Measurements from ENCODE around the gene SSNA1.

Gene SSNA1

GRCh38 chr9:137143459-137143858, 45.0 kb upstream of the SSNA1 start:
- H3K27me3 ChIP-seq (ENCODE audit: insufficient read depth, low read length, poor library complexity): no peaks in the 10 kb centered on the region
- no peak for ATAC-seq (ENCODE audit: insufficient read depth, low read depth)

GRCh38 chr9:137145731-137146526, 42.5 kb upstream of the SSNA1 start:
- H3K9me3 ChIP-seq (ENCODE audit: insufficient read depth, low read length, severe bottlenecking): no peaks in the 10 kb centered on the region
- no peaks in the 10 kb centered on the region for H3K79me2 ChIP-seq (ENCODE audit: insufficient read depth, low read length)
- TF ChIP-seq CTCF (IDR thresholded peaks at IDR 0.05; ENCODE audit: borderline replicate concordance, extremely low read depth, low read length, poor library complexity, severe bottlenecking) (no peak), EZH2 (IDR thresholded peaks at IDR 0.05; ENCODE audit: borderline replicate concordance, low read depth, low read length, severe bottlenecking) (no peak)
- no peak overlapping the region for H2AFZ ChIP-seq (ENCODE audit: low read depth, low read length)
- H4K20me1 ChIP-seq (ENCODE audit: insufficient read depth, low read length): peaks cover 12% of the 10 kb centered on the region; the same call in 1 of the 2 replicates
- DNase-seq: no peak
- H3K4me3 ChIP-seq (ENCODE audit: low read depth in 1 of 2, low read length in 2 of 2): no peak overlapping the region
- H3K4me2 ChIP-seq (ENCODE audit: insufficient read depth, low read length): no peak overlapping the region
- no peak overlapping the region for H3K9ac ChIP-seq (ENCODE audit: low read depth, low read length)
- no peaks in the 10 kb centered on the region for H3K27me3 ChIP-seq (ENCODE audit: insufficient read depth, low read length, poor library complexity)
- ATAC-seq (ENCODE audit: insufficient read depth, low read depth): 0 out of 3 replicates have a peak, but pooled peaks have one; percentile 9
- no peak overlapping the region for H3K27ac ChIP-seq (ENCODE audit: low read length)
- peaks cover 8% of the 10 kb centered on the region for H3K4me1 ChIP-seq (ENCODE audit: insufficient read depth, low read length)
- H3K36me3 ChIP-seq (ENCODE audit: insufficient read depth, low read length): no peaks in the 10 kb centered on the region

More at GRCh38 chr9:137143459-137143858, 45.0 kb upstream of the SSNA1 start:
- Histone ChIP-seq H3K79me2 (ENCODE audit: insufficient read depth, low read length) (no peaks in the 10 kb centered on the region), H3K27ac (ENCODE audit: low read length) (no peak overlapping the region), H4K20me1 (ENCODE audit: insufficient read depth, low read length) (peaks cover 23% of the 10 kb centered on the region), H3K4me3 (ENCODE audit: low read depth in 1 of 2, low read length in 2 of 2) (no peak overlapping the region), H2AFZ (ENCODE audit: low read depth, low read length) (no peak overlapping the region), H3K4me1 (ENCODE audit: insufficient read depth, low read length) (peaks cover 18% of the 10 kb centered on the region), H3K9ac (ENCODE audit: low read depth, low read length) (no peak overlapping the region), H3K9me3 (ENCODE audit: insufficient read depth, low read length, severe bottlenecking) (no peaks in the 10 kb centered on the region), H3K4me2 (ENCODE audit: insufficient read depth, low read length) (no peak overlapping the region), H3K36me3 (ENCODE audit: insufficient read depth, low read length) (no peaks in the 10 kb centered on the region)
- DNase-seq: no peak
- TF ChIP-seq CTCF (IDR thresholded peaks at IDR 0.05; ENCODE audit: borderline replicate concordance, extremely low read depth, low read length, poor library complexity, severe bottlenecking): no peak
- no peak for TF ChIP-seq EZH2 (IDR thresholded peaks at IDR 0.05; ENCODE audit: borderline replicate concordance, low read depth, low read length, severe bottlenecking)

- Histone ChIP-seq H3K79me2 (ENCODE audit: insufficient read depth, low read length) (no peaks in the 10 kb centered on the region), H3K9me3 (ENCODE audit: insufficient read depth, low read length, severe bottlenecking) (no peaks in the 10 kb centered on the region), H4K20me1 (ENCODE audit: insufficient read depth, low read length) (peaks cover 8% of the 10 kb centered on the region; the same call in 1 of the 2 replicates), H3K4me3 (ENCODE audit: low read depth in 1 of 2, low read length in 2 of 2) (no peak overlapping the region), H3K27ac (ENCODE audit: low read length) (no peak overlapping the region), H3K4me1 (ENCODE audit: insufficient read depth, low read length) (peaks cover 2% of the 10 kb centered on the region; the same call in 1 of the 2 replicates), H2AFZ (ENCODE audit: low read depth, low read length) (no peak overlapping the region), H3K4me2 (ENCODE audit: insufficient read depth, low read length) (no peak overlapping the region), H3K36me3 (ENCODE audit: insufficient read depth, low read length) (no peaks in the 10 kb centered on the region), H3K9ac (ENCODE audit: low read depth, low read length) (no peak overlapping the region), H3K27me3 (ENCODE audit: insufficient read depth, low read length, poor library complexity) (no peaks in the 10 kb centered on the region)
- ATAC-seq (ENCODE audit: insufficient read depth, low read depth) (peak; percentile 65; the same call in 2 of the 3 replicates), DNase-seq (no peak)
- TF ChIP-seq EZH2 (IDR thresholded peaks at IDR 0.05; ENCODE audit: borderline replicate concordance, low read depth, low read length, severe bottlenecking) (no peak), CTCF (IDR thresholded peaks at IDR 0.05; ENCODE audit: borderline replicate concordance, extremely low read depth, low read length, poor library complexity, severe bottlenecking) (no peak)
These were observed 42.0 kb upstream of the SSNA1 start for GRCh38 chr9:137146527-137146918.

Measured in DND-41 (cell line).